SK-N-SH (cell line): ENCODE data around the gene TEKT5. TPM values are rescaled to one million over a fixed set of nuclear protein-coding genes. Genes with fewer than 3 reads are reported as not detected.

Experiments used
- CTCF ChIA-PET: fragments of 300-600, 350-600 bp; formaldehyde crosslinking; extraction: SDS; loops from one replicate; lab custom pipeline; 2021; lab: Yijun Ruan, JAX
- POLR2A ChIA-PET: fragments of 350-600 bp; sonication (Branson Sonifier 250); formaldehyde crosslinking; extraction: SDS; loops from one replicate; lab custom pipeline; 2020; ENCODE audit warnings: antibody characterized with exemption, inconsistent platforms; lab: Yijun Ruan, JAX
- DNase-seq: peaks from one replicate; pipeline ENCODE4 v3.0.0; 2012
- H2AFZ ChIP-seq: fragments of 200-600 bp; sonication (generic); 2 replicates; pipeline ENCODE4 v1.8.1; 2016; ENCODE audit warnings: antibody characterized with exemption, mild to moderate bottlenecking, low read depth
- H3F3A ChIP-seq: fragments of 200-600 bp; sonication (generic); replicated peaks from 2 replicates; pipeline ENCODE3; 2016; ENCODE audit warnings: antibody characterized with exemption, mild to moderate bottlenecking; ENCODE audit not compliant: insufficient read depth
- H3K27ac ChIP-seq, 2 experiments: fragments of 200-500 bp in 1 of 2; fragments of 200-600 bp in 1 of 2; sonication (Bioruptor generic) in 1 of 2; sonication (generic), shearing (Covaris generic) in 1 of 2; 2 replicates each; pipeline versions ENCODE4 v1.5.1 to v1.6.1; 2014 to 2016; ENCODE audit warnings: low read depth in 2 of 2, inconsistent platforms in 1 of 2, low read length in 1 of 2, mild to moderate bottlenecking in 1 of 2, mixed read lengths in 1 of 2
- H3K27me3 ChIP-seq: fragments of 200-600 bp; sonication (generic), shearing (Covaris generic); 2 replicates; pipeline ENCODE4 v1.6.1; 2016; ENCODE audit warnings: mixed run types; ENCODE audit not compliant: insufficient read depth
- H3K36me3 ChIP-seq, 2 experiments: fragments of 200-500 bp in 1 of 2; fragments of 200-600 bp in 1 of 2; sonication (Bioruptor generic) in 1 of 2; sonication (generic) in 1 of 2; replicated peaks in 1 of 2; 2 replicates each; pipeline versions ENCODE3 to v1.5.1; 2014 to 2016; ENCODE audit warnings: low read length in 1 of 2, mild to moderate bottlenecking in 1 of 2; ENCODE audit not compliant: insufficient read depth in 2 of 2, control insufficient read depth in 1 of 2
- H3K4me1 ChIP-seq, 2 experiments: fragments of 200-500 bp in 1 of 2; fragments of 200-600 bp in 1 of 2; sonication (Bioruptor generic) in 1 of 2; sonication (generic), shearing (Covaris generic) in 1 of 2; 2 replicates each; pipeline versions ENCODE4 v1.5.1 to v1.6.1; 2014 to 2016; ENCODE audit warnings: low read depth in 1 of 2, low read length in 1 of 2, mixed run types in 1 of 2; ENCODE audit not compliant: insufficient read depth in 2 of 2, control insufficient read depth in 1 of 2
- H3K4me2 ChIP-seq: fragments of 200-600 bp; sonication (generic), shearing (Covaris generic); 2 replicates; pipeline ENCODE4 v1.6.1; 2017; ENCODE audit warnings: mixed run types
- H3K4me3 ChIP-seq, 2 experiments: fragments of 200-500 bp in 1 of 2; fragments of 200-600 bp in 1 of 2; sonication (Bioruptor generic) in 1 of 2; sonication (generic), shearing (Covaris generic) in 1 of 2; 2 replicates each; pipeline versions ENCODE4 v1.5.1 to v1.8.1; 2014 to 2016; ENCODE audit warnings: low read depth in 2 of 2, inconsistent platforms in 1 of 2, low read length in 1 of 2, mild to moderate bottlenecking in 1 of 2, mixed read lengths in 1 of 2, moderate library complexity in 1 of 2
- H3K79me2 ChIP-seq: fragments of 200-600 bp; sonication (generic); 2 replicates; pipeline ENCODE4 v1.8.1; 2017; ENCODE audit warnings: mild to moderate bottlenecking; ENCODE audit not compliant: insufficient read depth
- H3K9ac ChIP-seq: fragments of 200-600 bp; sonication (generic); 2 replicates; pipeline ENCODE4 v1.6.1; 2017; ENCODE audit warnings: mixed run types
- H3K9me2 ChIP-seq: fragments of 200-600 bp; sonication (generic); 2 replicates; pipeline ENCODE4 v1.6.1; 2017; ENCODE audit warnings: mixed run types
- H3K9me3 ChIP-seq: fragments of 200-600 bp; sonication (generic); 2 replicates; pipeline ENCODE4 v1.6.1; 2017; ENCODE audit warnings: mixed run types, mild to moderate bottlenecking, moderate library complexity
- H4K20me1 ChIP-seq: fragments of 200-600 bp; sonication (generic); 2 replicates; pipeline ENCODE4 v1.6.1; 2017; ENCODE audit warnings: mild to moderate bottlenecking, mixed run types; ENCODE audit not compliant: insufficient read depth
- EP300 ChIP-seq, 2 experiments: IDR thresholded peaks; 2 replicates each; pipeline versions ENCODE4 v1.4.0 to v1.6.1; 2012; ENCODE audit warnings: borderline replicate concordance in 1 of 2, low read depth in 1 of 2, low read length in 1 of 2
- FOSL2 ChIP-seq: IDR thresholded peaks from 2 replicates; pipeline ENCODE4 v1.4.0; 2012; ENCODE audit warnings: low read depth, mild to moderate bottlenecking, moderate library complexity, borderline replicate concordance
- FOXJ3 ChIP-seq: sonication (generic); formaldehyde crosslinking; IDR thresholded peaks from 2 replicates; pipeline ENCODE4 v1.5.1; 2020; ENCODE audit warnings: mild to moderate bottlenecking, missing genetic modification reagents
- GABPA ChIP-seq: IDR thresholded peaks from 2 replicates; pipeline ENCODE4 v1.4.0; 2012; ENCODE audit warnings: low read depth, mild to moderate bottlenecking
- MXI1 ChIP-seq: IDR thresholded peaks from 2 replicates; pipeline ENCODE4 v1.6.1; 2012; ENCODE audit warnings: mild to moderate bottlenecking, low read depth, low read length, improper control_type of control experiment
- NFIC ChIP-seq: IDR thresholded peaks from 2 replicates; pipeline ENCODE4 v1.4.0; 2012; ENCODE audit warnings: borderline replicate concordance
- RAD21 ChIP-seq: IDR thresholded peaks from 2 replicates; pipeline ENCODE4 v1.6.1; 2012; ENCODE audit warnings: mild to moderate bottlenecking, low read length
- RCOR1 ChIP-seq: fragments of 150-350 bp; IDR thresholded peaks from 2 replicates; pipeline ENCODE4 v1.6.1; 2017; ENCODE audit warnings: antibody characterized with exemption, low read length
- RFX5 ChIP-seq: IDR thresholded peaks from 2 replicates; pipeline ENCODE4 v1.6.1; 2012; ENCODE audit warnings: mild to moderate bottlenecking, improper control_type of control experiment, low read length
- SIN3A ChIP-seq: IDR thresholded peaks from 2 replicates; pipeline ENCODE4 v1.6.1; 2012; ENCODE audit warnings: low read depth, mild to moderate bottlenecking, low read length, moderate library complexity, borderline replicate concordance
- SMC3 ChIP-seq: IDR thresholded peaks from 2 replicates; pipeline ENCODE4 v1.6.1; 2012; ENCODE audit warnings: low read depth, low read length, improper control_type of control experiment
- TEAD4 ChIP-seq: IDR thresholded peaks from 2 replicates; pipeline ENCODE4 v1.4.0; 2012; ENCODE audit warnings: mild to moderate bottlenecking, borderline replicate concordance; ENCODE audit not compliant: insufficient read depth
- YY1 ChIP-seq: IDR thresholded peaks from 2 replicates; pipeline ENCODE4 v1.4.0; 2012; ENCODE audit warnings: low read depth, mild to moderate bottlenecking
- WGBS: methylation state at CpG from one replicate; pipeline ENCODE4 v1.1.6; 2017; ENCODE audit warnings: low lambda C conversion rate; 5-methylcytosine and 5-hydroxymethylcytosine counted together
- polyA plus RNA-seq, 3 experiments: library from polyadenylated mRNA; depleted of rRNA; stranded (reverse); fragments of >200 nt; gene quantifications; 2 replicates each; pipeline ENCODE4 v1.2.3, GENCODE V29; 2012
- TF ChIP-seq, protein P1 (sequence below): IDR thresholded peaks from 2 replicates; pipeline ENCODE4 v1.6.1; 2012; ENCODE audit warnings: mild to moderate bottlenecking, low read depth, low read length, moderate library complexity
- TF ChIP-seq, protein P2 (sequence below): fragments of 200-600 bp; sonication (generic); IDR thresholded peaks from 2 replicates; pipeline ENCODE4 v1.6.1; 2017; ENCODE audit warnings: antibody characterized with exemption, mild to moderate bottlenecking, moderate library complexity
- TF ChIP-seq, protein P3 (sequence below): IDR thresholded peaks from 2 replicates; pipeline ENCODE4; 2012
- TF ChIP-seq, protein P4 (sequence below): fragments of 150-350 bp; IDR thresholded peaks from 2 replicates; pipeline ENCODE4 v1.6.1; 2017; ENCODE audit warnings: antibody characterized with exemption, low read length, low read depth, borderline replicate concordance
- TF ChIP-seq, protein P5 (sequence below): IDR thresholded peaks from 2 replicates; pipeline ENCODE4 v1.4.0; 2012; ENCODE audit warnings: low read depth, borderline replicate concordance

Gene TEKT5
- polyA plus RNA-seq, 1 of the 3 experiments (the other 2 are of a cell fraction) = not detected

DNA sequence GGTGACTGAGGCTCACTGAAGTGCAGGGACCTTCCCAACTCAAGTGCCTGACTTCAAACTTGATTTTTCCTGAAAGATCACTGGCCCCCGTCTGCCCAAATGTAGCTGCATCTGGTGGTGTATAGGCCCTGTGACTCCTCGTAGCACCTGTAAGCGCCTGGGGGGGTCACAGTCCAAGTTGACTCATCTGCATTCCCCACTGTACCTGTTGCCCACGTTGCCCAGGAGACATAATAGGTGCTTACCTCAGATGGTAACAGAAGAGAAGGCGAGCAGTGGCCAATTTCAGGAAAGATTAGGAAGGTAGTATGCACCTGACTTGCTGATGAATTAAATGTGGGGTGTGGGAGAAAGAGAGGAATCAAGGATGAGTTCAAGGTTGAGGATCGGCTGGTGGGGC lies 70.2 kb downstream of the TEKT5 start:
- no peaks in the 10 kb centered on the region for H3K36me3 ChIP-seq
- no peaks in the 10 kb centered on the region for H3K9me3 ChIP-seq
- H4K20me1 ChIP-seq = no peaks in the 10 kb centered on the region
- peaks cover 0 to 6% of the 10 kb centered on the region in 2 experiments; a peak in 1 of 4 replicates for H3K4me1 ChIP-seq
- CTCF ChIA-PET = no interaction called here
- no peaks in the 10 kb centered on the region for H3K9me2 ChIP-seq
- H3K4me3 ChIP-seq = no peak overlapping the region
- H3K27ac ChIP-seq = no peak overlapping the region
- TF ChIP-seq, protein P1, sequence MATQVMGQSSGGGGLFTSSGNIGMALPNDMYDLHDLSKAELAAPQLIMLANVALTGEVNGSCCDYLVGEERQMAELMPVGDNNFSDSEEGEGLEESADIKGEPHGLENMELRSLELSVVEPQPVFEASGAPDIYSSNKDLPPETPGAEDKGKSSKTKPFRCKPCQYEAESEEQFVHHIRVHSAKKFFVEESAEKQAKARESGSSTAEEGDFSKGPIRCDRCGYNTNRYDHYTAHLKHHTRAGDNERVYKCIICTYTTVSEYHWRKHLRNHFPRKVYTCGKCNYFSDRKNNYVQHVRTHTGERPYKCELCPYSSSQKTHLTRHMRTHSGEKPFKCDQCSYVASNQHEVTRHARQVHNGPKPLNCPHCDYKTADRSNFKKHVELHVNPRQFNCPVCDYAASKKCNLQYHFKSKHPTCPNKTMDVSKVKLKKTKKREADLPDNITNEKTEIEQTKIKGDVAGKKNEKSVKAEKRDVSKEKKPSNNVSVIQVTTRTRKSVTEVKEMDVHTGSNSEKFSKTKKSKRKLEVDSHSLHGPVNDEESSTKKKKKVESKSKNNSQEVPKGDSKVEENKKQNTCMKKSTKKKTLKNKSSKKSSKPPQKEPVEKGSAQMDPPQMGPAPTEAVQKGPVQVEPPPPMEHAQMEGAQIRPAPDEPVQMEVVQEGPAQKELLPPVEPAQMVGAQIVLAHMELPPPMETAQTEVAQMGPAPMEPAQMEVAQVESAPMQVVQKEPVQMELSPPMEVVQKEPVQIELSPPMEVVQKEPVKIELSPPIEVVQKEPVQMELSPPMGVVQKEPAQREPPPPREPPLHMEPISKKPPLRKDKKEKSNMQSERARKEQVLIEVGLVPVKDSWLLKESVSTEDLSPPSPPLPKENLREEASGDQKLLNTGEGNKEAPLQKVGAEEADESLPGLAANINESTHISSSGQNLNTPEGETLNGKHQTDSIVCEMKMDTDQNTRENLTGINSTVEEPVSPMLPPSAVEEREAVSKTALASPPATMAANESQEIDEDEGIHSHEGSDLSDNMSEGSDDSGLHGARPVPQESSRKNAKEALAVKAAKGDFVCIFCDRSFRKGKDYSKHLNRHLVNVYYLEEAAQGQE = no peak
- no peak for TF ChIP-seq GABPA
- TF ChIP-seq RFX5 = no peak
- TF ChIP-seq FOSL2 = no peak
- no peak for TF ChIP-seq RAD21
- TF ChIP-seq, protein P2, sequence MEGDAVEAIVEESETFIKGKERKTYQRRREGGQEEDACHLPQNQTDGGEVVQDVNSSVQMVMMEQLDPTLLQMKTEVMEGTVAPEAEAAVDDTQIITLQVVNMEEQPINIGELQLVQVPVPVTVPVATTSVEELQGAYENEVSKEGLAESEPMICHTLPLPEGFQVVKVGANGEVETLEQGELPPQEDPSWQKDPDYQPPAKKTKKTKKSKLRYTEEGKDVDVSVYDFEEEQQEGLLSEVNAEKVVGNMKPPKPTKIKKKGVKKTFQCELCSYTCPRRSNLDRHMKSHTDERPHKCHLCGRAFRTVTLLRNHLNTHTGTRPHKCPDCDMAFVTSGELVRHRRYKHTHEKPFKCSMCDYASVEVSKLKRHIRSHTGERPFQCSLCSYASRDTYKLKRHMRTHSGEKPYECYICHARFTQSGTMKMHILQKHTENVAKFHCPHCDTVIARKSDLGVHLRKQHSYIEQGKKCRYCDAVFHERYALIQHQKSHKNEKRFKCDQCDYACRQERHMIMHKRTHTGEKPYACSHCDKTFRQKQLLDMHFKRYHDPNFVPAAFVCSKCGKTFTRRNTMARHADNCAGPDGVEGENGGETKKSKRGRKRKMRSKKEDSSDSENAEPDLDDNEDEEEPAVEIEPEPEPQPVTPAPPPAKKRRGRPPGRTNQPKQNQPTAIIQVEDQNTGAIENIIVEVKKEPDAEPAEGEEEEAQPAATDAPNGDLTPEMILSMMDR = no peak
- TF ChIP-seq NFIC = no peak
- TF ChIP-seq, protein P3, sequence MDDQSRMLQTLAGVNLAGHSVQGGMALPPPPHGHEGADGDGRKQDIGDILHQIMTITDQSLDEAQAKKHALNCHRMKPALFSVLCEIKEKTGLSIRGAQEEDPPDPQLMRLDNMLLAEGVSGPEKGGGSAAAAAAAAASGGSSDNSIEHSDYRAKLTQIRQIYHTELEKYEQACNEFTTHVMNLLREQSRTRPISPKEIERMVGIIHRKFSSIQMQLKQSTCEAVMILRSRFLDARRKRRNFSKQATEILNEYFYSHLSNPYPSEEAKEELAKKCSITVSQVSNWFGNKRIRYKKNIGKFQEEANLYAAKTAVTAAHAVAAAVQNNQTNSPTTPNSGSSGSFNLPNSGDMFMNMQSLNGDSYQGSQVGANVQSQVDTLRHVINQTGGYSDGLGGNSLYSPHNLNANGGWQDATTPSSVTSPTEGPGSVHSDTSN = no peak
- TF ChIP-seq YY1 = no peak
- TF ChIP-seq FOXJ3 (CRISPR knock-in tag) = no peak
- no peak for TF ChIP-seq MXI1
- TF ChIP-seq TEAD4 = no peak
- TF ChIP-seq SMC3 = no peak
- TF ChIP-seq, protein P4, sequence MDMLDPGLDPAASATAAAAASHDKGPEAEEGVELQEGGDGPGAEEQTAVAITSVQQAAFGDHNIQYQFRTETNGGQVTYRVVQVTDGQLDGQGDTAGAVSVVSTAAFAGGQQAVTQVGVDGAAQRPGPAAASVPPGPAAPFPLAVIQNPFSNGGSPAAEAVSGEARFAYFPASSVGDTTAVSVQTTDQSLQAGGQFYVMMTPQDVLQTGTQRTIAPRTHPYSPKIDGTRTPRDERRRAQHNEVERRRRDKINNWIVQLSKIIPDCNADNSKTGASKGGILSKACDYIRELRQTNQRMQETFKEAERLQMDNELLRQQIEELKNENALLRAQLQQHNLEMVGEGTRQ = no peak
- no peak for TF ChIP-seq EP300 (IDR thresholded peaks at IDR 0.05; ENCODE audit: borderline replicate concordance in 1 of 2, low read depth in 1 of 2, low read length in 1 of 2)
- TF ChIP-seq RCOR1 = no peak
- TF ChIP-seq, protein P5, sequence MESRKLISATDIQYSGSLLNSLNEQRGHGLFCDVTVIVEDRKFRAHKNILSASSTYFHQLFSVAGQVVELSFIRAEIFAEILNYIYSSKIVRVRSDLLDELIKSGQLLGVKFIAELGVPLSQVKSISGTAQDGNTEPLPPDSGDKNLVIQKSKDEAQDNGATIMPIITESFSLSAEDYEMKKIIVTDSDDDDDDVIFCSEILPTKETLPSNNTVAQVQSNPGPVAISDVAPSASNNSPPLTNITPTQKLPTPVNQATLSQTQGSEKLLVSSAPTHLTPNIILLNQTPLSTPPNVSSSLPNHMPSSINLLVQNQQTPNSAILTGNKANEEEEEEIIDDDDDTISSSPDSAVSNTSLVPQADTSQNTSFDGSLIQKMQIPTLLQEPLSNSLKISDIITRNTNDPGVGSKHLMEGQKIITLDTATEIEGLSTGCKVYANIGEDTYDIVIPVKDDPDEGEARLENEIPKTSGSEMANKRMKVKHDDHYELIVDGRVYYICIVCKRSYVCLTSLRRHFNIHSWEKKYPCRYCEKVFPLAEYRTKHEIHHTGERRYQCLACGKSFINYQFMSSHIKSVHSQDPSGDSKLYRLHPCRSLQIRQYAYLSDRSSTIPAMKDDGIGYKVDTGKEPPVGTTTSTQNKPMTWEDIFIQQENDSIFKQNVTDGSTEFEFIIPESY = no peak
- no peak for TF ChIP-seq SIN3A
- no peaks in the 10 kb centered on the region for H3K79me2 ChIP-seq
- no peak overlapping the region for H2AFZ ChIP-seq
- no peak overlapping the region for H3K4me2 ChIP-seq
- no peak for DNase-seq
- H3K9ac ChIP-seq = no peak overlapping the region
- 53% methylated on average over 6 of the region's 6 CpGs for WGBS
- POLR2A ChIA-PET = no interaction called here
- no peaks in the 10 kb centered on the region for H3F3A ChIP-seq
- no peaks in the 10 kb centered on the region for H3K27me3 ChIP-seq
